Left colon (tissue), 2 donors: ENCODE measurements around the gene CES2. TPM values are rescaled to one million over a fixed set of nuclear protein-coding genes. Genes with fewer than 3 reads are reported as not detected.
"Not testable (repeated sequence)": the region's sequence is repeated elsewhere in the genome, so short reads cannot be mapped to it uniquely, and the experiment has no call there.

Experiments used
- ATAC-seq: fragments of 200-7000 bp; cut with Tn5 transposase; one replicate; pipeline ENCODE4 v1.9.1; 2020; ENCODE audit warnings: mild to moderate bottlenecking, moderate library complexity
- DNase-seq, 2 donors: peaks; one replicate each; pipeline ENCODE4 v3.0.0-alpha.2; 2020
- intact Hi-C, 2 donors: fragments of 100-400 bp; cut with DNase I in 1 of 2; cut with micrococcal nuclease in 1 of 2; formaldehyde crosslinking; loops; one replicate each; pipeline versions ENCODE4 v1.11.2 to v1.14.0; 2022; cut with DNase I, micrococcal nuclease
- total RNA-seq, 2 donors: library from RNA; stranded (reverse); fragmentation: NEBNext Ultra II Directional; extraction: Animal tissue kit (Norgen Biotek cat#: 25700); gene quantifications; one replicate each; pipeline ENCODE4 v1.2.1, GENCODE V29; 2021
- donor health status: DM: no; HTN: no; CAD: no.
- donor health status: DM: yes; HTN: yes; CAD: no.

CES2 gene
- total RNA-seq, 2 donors from 2014 or later, result 566 to 624 TPM

GRCh38 chr16:66927918-66928649, 7.2 kb upstream of the CES2 start:
- intact Hi-C loops, result no loop called here
- ATAC-seq, result no peak
- no peak for DNase-seq

- no peak for ATAC-seq
- intact Hi-C loops, result no loop called here
- DNase-seq, result peak in 1 of 2 donors; percentile 66
Observed at GRCh38 chr16:66928702-66929388, 6.5 kb upstream of the CES2 start.

GRCh38 chr16:66930189-66930588, 5.1 kb upstream of the CES2 start:
- intact Hi-C loops, result loop anchor here in 1 of 2 donors (5.0 kb wide), 1 partner anchor 33 kb away; no protein-coding TSS in a partner anchor
- peak; percentile 12 for ATAC-seq
- DNase-seq, result no peak

GRCh38 chr16:66931665-66932064, 3.7 kb upstream of the CES2 start:
- DNase-seq (no peak), ATAC-seq (no peak)
- intact Hi-C loops, result loop anchor here in 1 of 2 donors (5.0 kb wide), 1 partner anchor 34 kb away; no protein-coding TSS in a partner anchor

- DNase-seq (no peak), ATAC-seq (no peak)
- intact Hi-C loops, result loop anchor here in 1 of 2 donors (5.0 kb wide), 1 partner anchor 35 kb away; no protein-coding TSS in a partner anchor
Observed at GRCh38 chr16:66932076-66932475, 3.2 kb upstream of the CES2 start.

GRCh38 chr16:66933776-66934137, 1.6 kb upstream of the CES2 start:
- ATAC-seq (no peak), DNase-seq (no peak)
- intact Hi-C loops, result loop anchor here in 1 of 2 donors (5.0 kb wide), 1 partner anchor 36 kb away; no protein-coding TSS in a partner anchor

- ATAC-seq (peak; percentile 65), DNase-seq (peak; percentile 86 to 93)
- intact Hi-C loops, result loop anchor here in 1 of 2 donors (5.0 kb wide), 1 partner anchor 37 kb away; no protein-coding TSS in a partner anchor
Observed at GRCh38 chr16:66934138-66934838, 1.0 kb upstream of the CES2 start, which contains the start of gene CIAO2B. Gene CIAO2B, minus strand, starts transcription at chr16:66934402. Its CDS starts 38 bp downstream, at chr16:66934364.

- not testable (repeated sequence) for DNase-seq
- peak; percentile 5 for ATAC-seq
- intact Hi-C loops, result loop anchor here in 1 of 2 donors (5.0 kb wide), 1 partner anchor 38 kb away; no protein-coding TSS in a partner anchor
Observed at GRCh38 chr16:66934839-66935313, 440 bp upstream of the CES2 start.

GRCh38 chr16:66936462-66936861, 1.1 kb downstream of the CES2 start:
- peak; percentile 47 for ATAC-seq

GRCh38 chr16:66936889-66937554, 1.7 kb downstream of the CES2 start:
- intact Hi-C loops, result no loop called here

More at GRCh38 chr16:66936462-66936861, 1.1 kb downstream of the CES2 start:
- DNase-seq, result peak in 1 of 2 donors; percentile 36
- intact Hi-C loops, result no loop called here

GRCh38 chr16:66937725-66938337, 2.5 kb downstream of the CES2 start:
- DNase-seq (no peak), ATAC-seq (peak; percentile 25)
- intact Hi-C loops, result no loop called here

More at GRCh38 chr16:66936889-66937554, 1.7 kb downstream of the CES2 start:
- DNase-seq (no peak), ATAC-seq (no peak)

- intact Hi-C loops, result no loop called here
- ATAC-seq (no peak), DNase-seq (no peak)
Observed at GRCh38 chr16:66939366-66939765, 4.0 kb downstream of the CES2 start.

GRCh38 chr16:66940236-66940635, 4.9 kb downstream of the CES2 start:
- no peak for DNase-seq
- ATAC-seq, result no peak
- intact Hi-C loops, result no loop called here

- DNase-seq (no peak), ATAC-seq (no peak)
- intact Hi-C loops, result no loop called here
Observed at GRCh38 chr16:66942981-66943380, 7.7 kb downstream of the CES2 start.

GRCh38 chr16:66943426-66944053, 8.2 kb downstream of the CES2 start:
- ATAC-seq (no peak), DNase-seq (no peak)
- intact Hi-C loops, result no loop called here

GRCh38 chr16:66944054-66944441, 8.7 kb downstream of the CES2 start:
- intact Hi-C loops, result no loop called here
- no peak for DNase-seq
- ATAC-seq, result no peak

- intact Hi-C loops, result not testable (repeated sequence)
Observed at GRCh38 chr16:66944971-66945370, 9.7 kb downstream of the CES2 start.

GRCh38 chr16:66945939-66946338, 10.6 kb downstream of the CES2 start:
- intact Hi-C loops, result no loop called here
- DNase-seq, result no peak
- no peak for ATAC-seq

More at GRCh38 chr16:66944971-66945370, 9.7 kb downstream of the CES2 start:
- ATAC-seq, DNase-seq: not testable (repeated sequence)
